K562 (cell line): ENCODE results near the gene SLC19A1. TPM values are rescaled to one million over a fixed set of nuclear protein-coding genes. Genes with fewer than 3 reads are reported as not detected.

Source experiments
- ATAC-seq: fragments of 200-7000 bp; cut with Tn5 transposase; 3 replicates; pipeline ENCODE4 v1.9.1; 2020; ENCODE audit warnings: moderate library complexity
- BruUV-seq: library from RNA; stranded (reverse); fragments of 400-500 nt; replicated peaks from 2 replicates; lab custom pipeline; 2021; lab: Mats Ljungman, UMichigan
- CTCF ChIA-PET: fragments of 300-600 bp; formaldehyde crosslinking; extraction: SDS; loops from one replicate; lab custom pipeline; 2021; ENCODE audit warnings: low intra/inter-chr PET ratio; lab: Yijun Ruan, JAX
- POLR2A ChIA-PET: fragments of 300-600, 350-650 bp; sonication (Branson Sonifier 250); formaldehyde crosslinking; extraction: SDS; loops from one replicate; lab custom pipeline; 2021; ENCODE audit warnings: antibody characterized with exemption, inconsistent platforms; lab: Yijun Ruan, JAX
- DNase-seq, 4 experiments: peaks; one replicate each; pipeline versions ENCODE4 v3.0.0 to v3.0.0-alpha.2; 2011 to 2018; ENCODE audit warnings: low spot score in 3 of 4, mixed read lengths in 3 of 4; ENCODE audit errors: extremely low read depth in 1 of 4
- FAIRE-seq: peaks from 2 replicates; lab custom pipeline; 2011; peaks lifted over from hg19 to GRCh38; lab: Jason Lieb, UNC
- H2AFZ ChIP-seq: 2 replicates; pipeline ENCODE4 v1.6.0; 2011; ENCODE audit warnings: low read depth, low read length, control low read depth, inconsistent platforms
- H3K27ac ChIP-seq: fragments of 200-600 bp; 3 replicates; pipeline ENCODE4 v1.8.0; 2011; ENCODE audit warnings: low read depth, mild to moderate bottlenecking, control low read depth, inconsistent platforms, low read length, moderate library complexity, mixed read lengths; ENCODE audit errors: extremely low read depth
- H3K27me3 ChIP-seq, 2 experiments: fragments of 300-600 bp in 1 of 2; 2 replicates in 1 of 2; 3 replicates in 1 of 2; pipeline versions ENCODE4 v1.6.0 to v1.8.0; 2011; ENCODE audit warnings: inconsistent platforms in 2 of 2, low read length in 2 of 2, mild to moderate bottlenecking in 1 of 2, mixed read lengths in 1 of 2, moderate library complexity in 1 of 2; ENCODE audit not compliant: control insufficient read depth in 2 of 2, insufficient read depth in 2 of 2
- H3K36me3 ChIP-seq: fragments of 300-600 bp; 3 replicates; pipeline ENCODE4 v1.8.0; 2011; ENCODE audit warnings: mild to moderate bottlenecking, low read length, inconsistent platforms; ENCODE audit not compliant: control insufficient read depth, insufficient read depth
- H3K4me1 ChIP-seq, 2 experiments: fragments of 200-600 bp in 1 of 2; replicated peaks in 1 of 2; 2 replicates in 1 of 2; 3 replicates in 1 of 2; pipeline versions ENCODE4 v1.5.1 to v1.8.0; 2011; ENCODE audit warnings: inconsistent platforms in 2 of 2, low read length in 2 of 2, mild to moderate bottlenecking in 1 of 2, mixed read lengths in 1 of 2, moderate library complexity in 1 of 2; ENCODE audit not compliant: control insufficient read depth in 2 of 2, insufficient read depth in 2 of 2
- H3K4me2 ChIP-seq: 2 replicates; pipeline ENCODE4 v1.6.1; 2011; ENCODE audit warnings: low read length, control low read depth, inconsistent platforms, mixed read lengths; ENCODE audit not compliant: insufficient read depth
- H3K4me3 ChIP-seq: fragments of 200-600 bp; sonication (generic), shearing (Covaris generic); 2 replicates; pipeline ENCODE4 v1.5.1; 2016; ENCODE audit warnings: control low read depth, inconsistent platforms
- H3K79me2 ChIP-seq: fragments of 200-600 bp; 3 replicates; pipeline ENCODE4 v1.8.0; 2011; ENCODE audit warnings: low read length, inconsistent platforms; ENCODE audit not compliant: control insufficient read depth, insufficient read depth
- H3K9ac ChIP-seq, 2 experiments: 2 replicates each; pipeline versions ENCODE4 v1.6.0 to v1.6.1; 2011; ENCODE audit warnings: low read depth in 2 of 2, low read length in 2 of 2, control low read depth in 1 of 2, inconsistent platforms in 1 of 2, mild to moderate bottlenecking in 1 of 2, mixed read lengths in 1 of 2; ENCODE audit not compliant: insufficient read depth in 1 of 2
- H3K9me1 ChIP-seq: one replicate; pipeline ENCODE4 v1.6.0; 2011; ENCODE audit warnings: inconsistent platforms, mild to moderate bottlenecking, low read length, moderate library complexity; ENCODE audit not compliant: control insufficient read depth, insufficient read depth
- H3K9me3 ChIP-seq: replicated peaks from 2 replicates; pipeline ENCODE4 v1.5.1; 2011; ENCODE audit warnings: low read depth, low read length, inconsistent platforms; ENCODE audit not compliant: control insufficient read depth, insufficient read depth
- H4K20me1 ChIP-seq: replicated peaks from 2 replicates; pipeline ENCODE4 v1.6.1; 2011; ENCODE audit warnings: low read length, inconsistent platforms, mixed read lengths; ENCODE audit not compliant: control insufficient read depth, insufficient read depth
- PKNOX1 ChIP-seq: fragments of 450-650 bp; IDR thresholded peaks from 2 replicates; pipeline ENCODE4 v1.6.1; 2016
- RAD21 ChIP-seq, 2 experiments: fragments of 250-450 bp in 1 of 2; fragments of 450-650 bp in 1 of 2; sonication (Bioruptor Pico) in 1 of 2; formaldehyde crosslinking in 1 of 2; IDR thresholded peaks in 1 of 2; conservative IDR thresholded peaks in 1 of 2; 2 replicates each; pipeline versions ENCODE4 v1.4.0 to v1.8.0; 2020 to 2022; ENCODE audit warnings: mild to moderate bottlenecking in 2 of 2, moderate library complexity in 1 of 2
- ZFP36 ChIP-seq: fragments of 150-350 bp; IDR thresholded peaks from 2 replicates; pipeline ENCODE4 v1.6.1; 2018; ENCODE audit warnings: low read length, low read depth; ENCODE audit not compliant: partially characterized antibody
- WGBS: fragments of 100-300 bp; shearing (Covaris generic); methylation state at CpG from one replicate; pipeline ENCODE4 v1.1.6; 2016; ENCODE audit warnings: low coverage, mixed read lengths; ENCODE audit not compliant: insufficient coverage; ENCODE audit errors: missing lambda C conversion rate; 5-methylcytosine and 5-hydroxymethylcytosine counted together
- in situ Hi-C: fragments of 300-500 bp; cut with MboI; formaldehyde crosslinking; loops from 4 replicates; pipeline ENCODE4 v1.15.0; 2018; ENCODE audit warnings: inconsistent platforms, mixed read lengths
- intact Hi-C: fragments of 100-400 bp; cut with micrococcal nuclease; formaldehyde crosslinking; loops from 2 replicates; pipeline ENCODE4 v1.14.2; 2022
- polyA plus RNA-seq, 8 experiments: library from polyadenylated mRNA; depleted of rRNA in 4 of 8; stranded (reverse) in 5 of 8; unstranded in 3 of 8; fragments of >200 nt; fragmentation: Nextera tagmentation in 2 of 8; fragmentation: Illumina TruSeq in 1 of 8; extraction: Ambion mirVana in 2 of 8; extraction: Trizol in 1 of 8; gene quantifications; 2 replicates each; pipeline versions ENCODE4 v1.2.1 to v1.2.3, GENCODE V29; 2011 to 2014; ENCODE audit warnings: inconsistent platforms in 1 of 8, missing spikeins in 1 of 8
- total RNA-seq, 7 experiments: library from RNA; depleted of rRNA in 6 of 7; stranded (reverse); fragments of >200 nt in 6 of 7; fragmentation: Illumina TruSeq in 2 of 7; extraction: Trizol in 2 of 7; gene quantifications; 2 replicates each; pipeline versions ENCODE4 v1.2.1 to v1.2.3, GENCODE V29; 2011 to 2021; ENCODE audit warnings: low replicate concordance in 1 of 7

Gene SLC19A1
- total and polyA plus RNA-seq, 9 of the 15 experiments (the other 6 are each of a cell fraction or from before 2014, with no cell fraction given) = 0.65 to 88.7 (median 12.0) TPM

GRCh38 chr21:45459171-45460010 is 82.8 kb downstream of the SLC19A1 start:
- 24% methylated on average over 19 of the region's 23 CpGs for WGBS
- H3K27ac ChIP-seq = no peak overlapping the region

More at GRCh38 chr21:45459171-45460010, 82.8 kb downstream of the SLC19A1 start:
- Histone ChIP-seq H2AFZ (no peak overlapping the region), H3K4me1 (peaks cover 0 to 58% of the 10 kb centered on the region in 2 experiments; a peak in 3 of 5 replicates), H3K9me3 (no peaks in the 10 kb centered on the region), H3K9me1 (peaks cover under 1% of the 10 kb centered on the region), H3K4me3 (no peak overlapping the region), H4K20me1 (peaks cover 45% of the 10 kb centered on the region), H3K36me3 (no peaks in the 10 kb centered on the region), H3K79me2 (no peaks in the 10 kb centered on the region), H3K27me3 (peaks cover 5 to 14% of the 10 kb centered on the region in 2 experiments; a peak in 4 of 5 replicates), H3K9ac (no peak overlapping the region; a peak in 1 of 4 replicates), H3K4me2 (no peak overlapping the region)
- BruUV-seq = no TSS peak
- ChIA-PET CTCF (no interaction called here), POLR2A (interaction anchor here (0.6 to 2.1 kb wide), 4 partner anchors 10 to 422 kb away, joined by 3 to 5 read pairs (median 4); no protein-coding TSS in a partner anchor)
- FAIRE-seq (no peak), ATAC-seq (no peak; the same call in 2 of the 3 replicates), DNase-seq (no peak)
- TF ChIP-seq RAD21 (CRISPR knock-in tag; conservative IDR thresholded peaks at IDR 0.05 in 1 of 2, IDR thresholded peaks at IDR 0.05 in 1 of 2) (no peak), ZFP36 (peak; percentile 89), PKNOX1 (peak; percentile 11; the same call in 1 of the 2 replicates)
- intact Hi-C loops = no loop called here
- in situ Hi-C loops = loop anchor here (5.0 kb wide), 1 partner anchor 353 kb away; no protein-coding TSS in a partner anchor
